NCI-H2196 (cell line): Measurements from ENCODE around the gene ASB6.
A peak's percentile ranks its signal among the peaks of the same experiment; 100 is the strongest.

ENCODE experiments used
- DNase-seq: peaks from one replicate; lab custom pipeline; 2025; ENCODE audit not compliant: unreplicated experiment; lab: John Stamatoyannopoulos, UW

Gene ASB6

GRCh38 chr9:129627556-129628440, 14.2 kb downstream of the ASB6 start:
- no peak for DNase-seq

- no peak for DNase-seq
Measured at GRCh38 chr9:129626625-129627284, 15.2 kb downstream of the ASB6 start.

GRCh38 chr9:129626079-129626624, 15.8 kb downstream of the ASB6 start, which contains the start of gene NTMT1:
Gene NTMT1 (plus strand): TSS chr9:129626163. CDS start chr9:129632704, 6,541 bp downstream.
- peak; percentile 82 for DNase-seq

- DNase-seq, result no peak
Measured at GRCh38 chr9:129624947-129625346, 17.0 kb downstream of the ASB6 start.

GRCh38 chr9:129624168-129624759, 17.7 kb downstream of the ASB6 start:
- peak; percentile 54 for DNase-seq

- DNase-seq, result no peak
Measured at GRCh38 chr9:129623331-129623730, 18.6 kb downstream of the ASB6 start.

- DNase-seq, result no peak
Measured at GRCh38 chr9:129620669-129621295, 21.2 kb downstream of the ASB6 start, which contains the start of gene C9orf50. Gene C9orf50 (minus strand): TSS chr9:129621101. CDS start chr9:129620574, 527 bp downstream.

- DNase-seq, result no peak
Measured at GRCh38 chr9:129619787-129620668, 21.9 kb downstream of the ASB6 start.

- DNase-seq, result no peak
Measured at GRCh38 chr9:129617167-129617566, 24.8 kb downstream of the ASB6 start.

GRCh38 chr9:129615407-129616285, 26.3 kb downstream of the ASB6 start:
- no peak for DNase-seq

GRCh38 chr9:129614932-129615331, 27.0 kb downstream of the ASB6 start:
- no peak for DNase-seq

- peak; percentile 49 for DNase-seq
Measured at GRCh38 chr9:129613520-129614175, 28.3 kb downstream of the ASB6 start.

GRCh38 chr9:129612815-129613519, 29.0 kb downstream of the ASB6 start:
- DNase-seq, result no peak

GRCh38 chr9:129612123-129612522, 29.8 kb downstream of the ASB6 start:
- DNase-seq, result no peak

GRCh38 chr9:129611307-129611800, 30.6 kb downstream of the ASB6 start:
- no peak for DNase-seq

- DNase-seq, result peak; percentile 72
Measured at GRCh38 chr9:129610473-129611306, 31.3 kb downstream of the ASB6 start.

GRCh38 chr9:129610213-129610472, 31.8 kb downstream of the ASB6 start:
- no peak for DNase-seq
